Daoy (cell line): Measurements from ENCODE around the gene TERB2. TPM values are rescaled to one million over a fixed set of nuclear protein-coding genes. Genes with fewer than 3 reads are reported as not detected.
"Not testable (repeated sequence)": the region's sequence is repeated elsewhere in the genome, so short reads cannot be mapped to it uniquely, and the experiment has no call there.

ENCODE experiments used
- DNase-seq: peaks from one replicate; pipeline ENCODE4 v3.0.0-alpha.2; 2015; ENCODE audit warnings: low read depth
- total RNA-seq: library from RNA; depleted of rRNA; stranded (reverse); fragments of >200 nt; shearing (Covaris generic); gene quantifications from 2 replicates; pipeline ENCODE4 v1.2.3, GENCODE V29; 2014; rRNA removed

TERB2 gene
- total RNA-seq, 1 experiment from 2014 or later = not detected

DNA sequence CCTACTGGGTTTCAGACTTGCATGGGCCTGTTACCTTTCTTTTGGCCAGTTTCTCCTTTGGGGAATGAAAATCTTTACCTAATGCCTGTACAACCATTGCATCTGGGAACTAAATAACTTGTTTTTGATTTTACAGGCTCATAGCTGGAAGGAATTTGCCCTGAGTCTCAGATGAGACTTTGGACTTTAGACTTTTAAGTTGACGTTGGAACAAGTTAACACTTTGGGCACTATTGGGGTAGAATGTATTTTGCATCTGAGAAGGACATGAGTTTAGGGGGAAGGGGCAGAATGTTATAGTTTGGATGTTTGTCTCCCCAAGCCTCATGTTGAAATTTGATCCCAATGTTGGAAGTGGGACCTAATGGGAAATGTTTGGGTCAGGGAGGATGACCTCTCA, 44.7 kb downstream of the TERB2 start:
- not testable (repeated sequence) for DNase-seq

DNA sequence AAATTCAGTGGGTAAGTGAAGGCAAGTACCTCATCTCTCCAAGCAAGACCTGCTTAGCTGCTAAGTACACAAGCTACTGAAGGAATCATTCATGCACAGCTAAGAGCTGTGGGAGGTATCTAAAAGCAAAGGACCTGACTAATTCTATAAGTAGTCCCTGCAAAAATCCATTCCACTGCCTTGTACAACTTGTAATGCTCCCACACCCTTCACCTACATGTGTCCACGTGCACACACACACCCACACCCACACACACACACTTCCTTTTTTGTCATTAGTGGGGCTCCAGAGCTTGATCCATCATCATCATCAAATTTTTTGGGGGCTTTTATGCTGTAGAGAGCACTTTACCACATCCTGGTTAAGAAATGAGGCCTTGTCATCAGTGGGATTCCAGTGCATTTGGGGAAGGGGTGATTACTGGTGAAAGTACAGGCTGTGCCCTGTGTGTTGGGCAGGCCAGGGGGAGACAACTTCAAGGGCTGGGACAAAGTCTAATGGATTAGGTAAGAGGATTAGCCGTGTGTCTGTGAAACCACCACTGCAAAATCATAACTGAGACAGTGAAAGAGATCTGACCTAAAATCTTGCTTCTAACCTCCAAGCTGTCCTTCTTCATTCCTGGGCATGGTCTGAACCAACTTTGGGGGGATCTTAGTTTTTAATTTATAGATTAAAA, 47.4 kb downstream of the TERB2 start:
- DNase-seq = not testable (repeated sequence)

DNA sequence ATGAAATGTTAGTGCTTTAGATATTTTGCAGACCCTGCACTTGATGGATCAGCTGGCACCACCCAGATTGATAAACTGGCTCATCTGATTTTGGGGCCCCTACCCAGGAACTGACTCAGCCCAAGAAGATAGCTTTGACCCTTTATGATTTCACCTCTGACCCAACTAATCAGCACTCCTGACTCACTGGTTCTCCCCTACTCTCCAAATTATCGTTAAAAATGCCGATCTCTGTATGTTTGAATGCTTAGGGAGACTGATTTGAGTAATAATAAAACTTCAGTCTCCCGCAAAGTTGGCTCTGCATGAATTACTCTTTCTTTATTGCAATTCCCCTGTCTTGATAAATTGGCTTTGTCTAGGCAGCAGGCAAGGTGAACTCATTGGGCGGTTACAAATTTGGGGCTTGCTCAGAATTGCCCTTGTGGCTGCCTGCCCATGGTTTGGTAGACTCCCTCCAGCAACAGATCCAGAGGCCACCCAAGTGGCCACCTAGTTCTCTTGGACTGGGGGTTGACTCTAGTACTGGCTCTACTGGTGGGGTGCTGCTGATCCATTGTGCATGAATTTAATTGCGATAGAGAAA, 48.2 kb downstream of the TERB2 start:
- not testable (repeated sequence) for DNase-seq

DNA sequence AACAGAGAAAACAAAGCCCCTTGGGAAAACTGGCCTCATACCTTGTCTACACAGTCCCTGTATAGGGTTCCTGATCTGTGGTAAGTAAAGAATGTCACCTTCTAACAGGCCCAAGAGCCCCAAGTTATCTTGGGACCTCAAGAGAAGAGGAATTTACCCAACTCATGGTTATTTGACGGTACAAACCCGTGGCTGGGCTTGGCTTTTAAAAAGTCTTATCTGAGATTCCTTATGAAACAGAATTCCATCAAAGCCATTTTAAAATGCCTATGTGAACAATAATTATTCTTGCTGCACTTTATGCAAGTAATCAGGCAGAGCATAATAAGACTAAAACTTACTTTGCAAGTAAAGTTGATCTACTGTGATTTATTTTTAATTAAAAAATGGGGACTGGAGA, 52.6 kb downstream of the TERB2 start:
- DNase-seq = no peak

DNA sequence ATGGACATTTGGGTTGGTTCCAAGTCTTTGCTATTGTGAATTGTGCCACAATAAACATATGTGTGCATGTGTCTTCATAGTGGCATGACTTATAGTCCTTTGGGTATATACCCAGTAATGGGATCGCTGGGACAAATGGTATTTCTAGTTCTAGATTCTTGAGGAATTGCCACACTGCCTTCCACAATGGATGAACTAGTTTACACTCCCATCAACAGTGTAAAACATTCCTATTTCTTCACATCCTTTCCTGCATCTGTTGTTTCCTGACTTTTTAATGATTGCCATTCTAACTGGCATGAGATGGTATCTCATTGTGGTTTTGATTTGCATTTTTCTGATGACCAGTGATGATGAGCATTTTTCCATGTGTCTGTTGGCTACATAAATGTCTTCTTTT, 58.6 kb downstream of the TERB2 start:
- DNase-seq = not testable (repeated sequence)

DNA sequence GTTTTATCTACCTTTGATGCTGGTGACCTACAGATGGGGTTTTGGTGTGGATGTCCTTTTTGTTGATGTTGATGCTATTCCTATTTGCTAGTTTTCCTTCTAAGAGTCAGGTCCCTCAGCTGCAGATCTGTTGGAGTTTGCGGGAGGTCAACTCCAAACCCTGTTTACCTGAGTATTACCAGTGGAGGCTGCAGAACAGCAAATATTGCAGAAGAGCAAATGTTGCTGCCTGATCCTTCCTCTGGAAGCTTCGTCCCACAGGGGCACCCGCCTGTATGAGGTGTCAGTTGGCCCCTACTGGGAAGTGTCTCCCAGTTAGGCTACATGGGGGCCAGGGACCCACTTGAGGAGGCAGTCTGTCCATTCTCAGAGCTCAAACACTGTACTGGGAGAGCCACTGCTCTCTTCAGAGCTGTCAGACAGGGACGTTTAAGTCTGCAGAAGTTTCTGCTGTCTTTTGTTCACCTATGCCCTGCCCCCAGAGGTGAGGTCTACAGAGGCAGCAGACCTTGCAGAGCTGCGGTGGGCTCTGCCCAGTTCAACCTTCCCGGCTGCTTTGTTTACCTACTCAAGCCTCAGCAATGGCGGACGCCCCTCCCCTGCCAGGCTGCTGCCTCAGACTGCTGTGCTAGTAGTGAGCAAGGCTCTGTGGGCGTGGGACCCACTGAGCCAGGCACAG, 63.9 kb downstream of the TERB2 start:
- DNase-seq = not testable (repeated sequence)

DNA sequence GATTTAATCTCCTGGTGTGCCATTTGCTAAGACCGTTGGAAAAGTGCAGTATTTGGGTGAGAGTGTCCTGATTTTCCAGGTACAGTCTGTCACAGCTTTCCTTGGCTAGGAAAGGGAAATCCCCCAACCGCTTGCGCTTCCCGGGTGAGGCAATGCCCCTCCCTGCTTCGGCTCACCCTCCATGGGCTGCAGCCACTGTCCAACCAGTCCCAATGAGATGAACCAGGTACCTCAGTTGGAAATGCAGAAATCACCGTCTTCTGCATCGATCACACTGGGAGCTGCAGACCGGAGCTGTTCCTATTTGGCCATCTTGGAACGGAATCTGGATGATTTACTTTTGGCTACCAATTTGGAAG, 64.4 kb downstream of the TERB2 start:
- not testable (repeated sequence) for DNase-seq

DNA sequence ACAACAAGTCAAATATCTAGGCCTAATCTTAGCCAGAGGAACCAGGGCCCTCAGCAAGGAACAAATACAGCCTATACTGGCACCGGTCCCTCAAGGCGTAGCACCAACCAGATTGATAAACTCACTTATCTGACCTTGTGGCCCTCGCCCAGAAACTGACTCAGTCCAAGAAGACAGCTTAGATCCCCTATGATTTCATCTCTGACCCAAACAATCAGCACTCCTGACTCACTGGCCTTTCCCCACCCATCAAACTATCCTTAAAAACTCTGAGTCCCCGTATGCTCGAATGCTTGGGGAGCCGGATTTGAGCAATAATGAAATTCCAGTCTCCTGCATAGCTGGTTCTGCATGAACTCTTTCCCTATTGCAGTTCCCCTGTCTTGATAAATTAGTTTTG, 64.9 kb downstream of the TERB2 start:
- DNase-seq = peak; percentile 15

DNA sequence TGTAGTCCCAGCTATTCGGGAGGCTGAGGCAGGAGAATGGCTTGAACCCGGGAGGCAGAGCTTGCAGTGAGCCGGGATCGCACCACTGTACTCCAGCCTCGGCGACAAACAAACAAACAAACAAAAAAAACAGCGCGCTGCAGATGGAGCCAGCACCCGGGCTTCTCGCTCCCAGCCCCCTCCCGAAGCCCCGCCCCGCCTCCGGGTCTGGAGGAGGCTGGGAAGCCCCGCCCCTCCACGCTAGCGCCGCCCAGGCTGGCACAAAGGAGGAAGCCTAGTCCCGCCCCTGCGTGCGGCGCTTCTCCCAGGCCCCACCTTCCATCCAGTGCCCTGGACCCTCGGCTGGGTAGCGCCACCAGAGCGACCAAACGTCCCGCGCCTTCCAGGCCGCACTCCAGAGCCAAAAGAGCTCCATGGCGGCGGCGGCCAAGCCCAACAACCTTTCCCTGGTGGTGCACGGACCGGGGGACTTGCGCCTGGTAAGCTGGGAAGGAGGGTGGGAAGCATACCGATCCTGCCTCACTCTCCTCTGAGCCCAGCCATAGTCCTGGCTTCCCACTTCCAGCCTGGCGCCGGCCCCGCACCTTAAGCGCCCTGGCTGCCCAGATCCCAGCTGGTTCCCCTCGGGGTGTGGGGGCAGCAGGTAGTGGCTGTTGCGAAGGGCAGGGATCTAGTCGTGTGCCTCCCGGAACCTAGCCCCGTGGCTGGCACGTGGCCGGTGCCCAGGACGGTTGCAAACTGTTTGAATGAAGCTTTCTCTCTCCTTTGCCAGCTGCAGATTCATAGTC, 66.6 kb downstream of the TERB2 start, which contains the start of gene SORD:
Gene SORD, plus strand, starts transcription at position 325 of the 788 bp plus-strand sequence. Its CDS starts 89 bp downstream, at position 414.
- peak; percentile 94 for DNase-seq

DNA sequence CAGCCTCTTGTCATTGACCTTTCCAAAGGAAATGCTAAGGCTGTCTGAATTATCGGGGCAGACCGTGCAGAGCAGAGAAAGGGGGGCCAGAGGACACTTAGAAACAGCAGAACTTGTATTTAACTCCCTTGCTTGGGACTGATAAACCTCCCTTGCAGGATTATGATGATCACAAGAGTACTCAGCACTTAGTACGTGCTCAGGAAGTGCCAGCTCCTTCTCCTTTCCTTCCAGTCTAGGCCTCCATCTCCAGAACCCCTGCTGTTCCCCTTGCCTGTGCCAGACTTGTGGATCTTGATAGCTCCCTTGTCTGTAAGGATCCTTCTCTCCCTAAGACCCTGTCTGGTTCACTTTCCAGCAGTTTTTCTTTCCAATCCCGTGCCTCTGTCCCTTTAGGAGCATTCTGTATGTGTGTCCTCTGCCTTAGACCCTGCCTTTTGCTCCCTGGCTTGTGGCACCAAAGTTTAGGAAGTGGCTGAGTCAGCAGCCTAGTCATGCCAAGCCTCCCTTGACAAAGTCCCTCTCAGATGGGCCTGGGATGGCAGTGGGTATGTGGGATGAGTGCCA, 67.3 kb downstream of the TERB2 start:
- DNase-seq = peak; percentile 43

DNA sequence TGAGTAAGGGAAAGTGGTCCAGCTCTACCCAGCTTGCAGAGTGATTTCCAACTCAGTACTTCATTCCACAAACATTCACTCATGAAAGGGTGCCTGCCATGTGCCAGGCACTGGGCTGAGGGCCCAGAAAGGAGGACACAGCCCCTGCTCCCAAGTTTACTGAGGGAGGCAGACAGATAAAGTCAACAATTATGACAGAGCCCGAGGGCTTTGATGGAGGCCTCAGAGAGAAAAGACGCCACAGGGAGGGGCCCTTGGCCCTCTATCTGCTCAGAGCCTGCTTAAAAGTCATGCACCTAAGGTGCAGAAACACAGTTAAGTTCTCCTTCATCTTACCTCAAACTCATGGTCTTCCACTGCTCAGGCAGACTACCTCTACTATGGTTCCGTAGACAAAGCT, 68.2 kb downstream of the TERB2 start:
- not testable (repeated sequence) for DNase-seq

DNA sequence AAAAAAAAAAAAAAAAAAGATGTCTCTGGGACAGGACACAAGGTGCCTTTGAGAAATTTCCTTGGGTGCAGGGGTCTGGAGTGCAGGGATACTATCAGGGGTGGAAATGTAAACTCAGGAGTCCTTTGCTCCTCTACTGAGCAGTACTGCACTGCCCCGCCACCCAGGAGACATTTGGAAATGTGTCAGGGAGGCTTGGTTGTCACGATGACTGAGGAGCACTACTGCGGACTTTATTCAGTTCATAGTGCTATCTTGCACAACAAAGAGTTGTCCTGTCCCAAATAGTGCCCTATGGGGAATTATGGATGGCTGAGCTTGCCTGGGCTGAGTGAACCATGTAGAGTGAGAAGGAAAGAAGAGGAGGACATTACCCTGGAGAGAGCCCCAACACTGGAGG, 69.1 kb downstream of the TERB2 start:
- DNase-seq = not testable (repeated sequence)

DNA sequence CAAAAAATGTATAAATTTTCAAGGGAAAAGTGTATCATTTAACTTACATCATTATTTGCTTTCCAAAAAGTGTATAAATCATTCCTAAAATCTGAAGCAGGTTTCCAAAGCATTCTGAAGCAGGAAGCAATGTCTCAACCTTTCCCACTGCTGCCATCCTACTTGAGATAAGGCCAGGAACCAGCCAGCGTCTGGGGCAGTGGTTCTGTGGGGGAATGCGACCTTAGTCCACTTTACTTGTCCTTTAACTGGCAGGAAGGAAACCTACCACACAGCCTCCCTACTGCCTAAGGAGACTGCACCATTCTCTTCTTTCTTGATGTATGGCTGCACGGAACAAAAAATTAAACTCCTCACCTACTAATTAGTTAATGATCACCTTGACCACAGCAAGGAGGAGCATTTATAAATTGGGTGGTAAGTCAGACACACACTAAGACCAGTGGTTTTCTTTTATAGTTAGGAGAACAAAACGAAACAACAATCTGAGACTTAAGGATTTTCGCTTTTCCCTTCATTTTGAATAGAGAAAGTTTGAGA, 70.2 kb downstream of the TERB2 start:
- DNase-seq = no peak

DNA sequence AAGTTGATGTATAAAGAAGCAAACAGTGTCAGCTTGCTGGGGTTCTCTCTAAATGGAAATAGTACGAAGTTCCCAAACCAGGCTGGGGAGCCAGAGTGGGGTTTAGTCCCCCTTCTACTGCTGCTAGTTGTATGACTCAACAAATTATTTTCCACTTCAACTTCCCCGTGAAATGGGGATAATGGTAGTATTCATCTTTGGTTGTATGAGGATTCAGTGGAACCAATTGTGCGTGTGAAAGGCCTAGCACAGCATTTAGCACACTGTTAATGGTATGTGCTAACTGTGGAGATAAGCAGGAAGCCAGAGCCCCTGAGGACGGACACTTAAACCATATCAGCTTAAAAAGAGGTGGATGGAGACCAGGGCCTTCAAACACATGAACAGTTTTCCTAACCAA, 70.7 kb downstream of the TERB2 start:
- no peak for DNase-seq

Other genes with a start within 250 kb of the TERB2 start
- 0.11 and 2.9 TPM in 2 replicates for gene PATL2, start 245.4 kb upstream of the TERB2 start, total RNA-seq
- 1,867 and 2,010 TPM in 2 replicates for gene B2M, start 245.2 kb upstream of the TERB2 start, total RNA-seq
- 7.8 and 8.9 TPM in 2 replicates for gene TRIM69, start 220.2 kb upstream of the TERB2 start, total RNA-seq
- 52.6 and 55.1 TPM in 2 replicates for gene SORD, start 66.5 kb downstream of the TERB2 start, total RNA-seq
- gene DUOX2, start 157.5 kb downstream of the TERB2 start, total RNA-seq = 0.40 and 1.2 TPM in 2 replicates
- 0.15 TPM in 1 of 2 replicates, not detected in the other for gene DUOXA2, start 157.6 kb downstream of the TERB2 start, total RNA-seq
- not detected in 2 replicates for gene DUOXA1, start 173.2 kb downstream of the TERB2 start, total RNA-seq
- 0.03 and 0.17 TPM in 2 replicates for gene DUOX1, start 173.3 kb downstream of the TERB2 start, total RNA-seq
- 0.36 and 1.7 TPM in 2 replicates for gene SHF, start 231.3 kb downstream of the TERB2 start, total RNA-seq